Measurements from ENCODE around the gene PAF1.

PAF1 gene

DNA sequence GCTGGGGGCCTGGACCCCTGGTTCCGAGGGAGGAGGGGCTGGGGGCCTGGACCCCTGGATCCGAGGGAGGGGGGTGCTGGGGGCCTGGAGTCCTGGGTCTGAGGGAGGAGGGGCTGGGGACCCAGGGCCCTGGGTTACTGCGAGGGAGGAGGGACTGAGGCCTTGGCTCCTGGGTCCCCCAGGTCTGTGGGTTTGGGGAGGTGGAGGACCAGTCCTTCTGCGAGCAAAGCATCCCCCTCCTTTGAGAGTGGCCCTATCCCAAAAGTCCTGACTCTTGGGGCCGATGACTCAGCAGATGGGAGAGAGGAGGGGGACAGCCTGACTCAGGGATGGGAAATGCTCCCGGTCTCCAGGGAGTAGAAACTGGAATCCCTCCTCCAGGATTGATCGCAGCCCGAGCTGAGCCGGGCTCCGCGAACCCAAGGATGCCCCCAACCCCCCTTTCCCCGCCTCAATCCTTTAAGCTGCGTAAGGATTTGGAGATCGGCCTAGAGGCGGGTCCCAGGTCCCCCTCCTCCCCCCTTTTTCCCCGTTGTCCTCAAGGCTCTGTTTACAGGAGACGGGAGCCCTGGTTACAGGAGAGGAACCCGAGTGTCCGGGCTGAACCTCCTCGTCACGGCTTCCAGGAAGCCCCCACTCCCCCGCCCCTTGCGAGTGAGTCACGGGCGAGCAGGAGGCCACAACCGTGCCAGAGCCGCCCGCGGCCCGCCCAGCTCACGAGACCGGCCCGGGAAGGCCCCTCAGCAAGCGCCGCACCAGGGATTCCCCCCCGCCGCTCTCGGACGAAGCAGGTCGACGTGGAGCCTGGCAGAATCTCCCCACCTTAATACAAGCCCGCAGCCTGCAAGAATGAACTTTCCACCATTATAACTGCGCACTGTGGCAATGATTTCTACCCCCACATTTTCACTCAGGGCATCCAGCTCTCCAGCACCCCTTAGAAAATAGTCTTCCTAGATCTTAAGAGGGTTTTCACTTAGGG, 12.7 kb upstream of the PAF1 start:
- Histone ChIP-seq H3K27ac (ENCODE audit: low read depth, low read length) (peak overlapping the region; percentile 97), H3K9me3 (ENCODE audit: control insufficient read depth, insufficient read depth, low read depth, low read length) (no peaks in the 10 kb centered on the region), H3K4me1 (ENCODE audit: control insufficient read depth, insufficient read depth, low read length) (peaks cover 48% of the 10 kb centered on the region), H3K4me3 (ENCODE audit: low read depth, low read length) (peak overlapping the region; percentile 65), H3K27me3 (ENCODE audit: control insufficient read depth, insufficient read depth, low read length) (no peaks in the 10 kb centered on the region), H3K9ac (ENCODE audit: low read length) (peak overlapping the region; percentile 94), H3K36me3 (ENCODE audit: control insufficient read depth, insufficient read depth, low read length) (peaks cover 4% of the 10 kb centered on the region; the same call in 1 of the 2 replicates)

DNA sequence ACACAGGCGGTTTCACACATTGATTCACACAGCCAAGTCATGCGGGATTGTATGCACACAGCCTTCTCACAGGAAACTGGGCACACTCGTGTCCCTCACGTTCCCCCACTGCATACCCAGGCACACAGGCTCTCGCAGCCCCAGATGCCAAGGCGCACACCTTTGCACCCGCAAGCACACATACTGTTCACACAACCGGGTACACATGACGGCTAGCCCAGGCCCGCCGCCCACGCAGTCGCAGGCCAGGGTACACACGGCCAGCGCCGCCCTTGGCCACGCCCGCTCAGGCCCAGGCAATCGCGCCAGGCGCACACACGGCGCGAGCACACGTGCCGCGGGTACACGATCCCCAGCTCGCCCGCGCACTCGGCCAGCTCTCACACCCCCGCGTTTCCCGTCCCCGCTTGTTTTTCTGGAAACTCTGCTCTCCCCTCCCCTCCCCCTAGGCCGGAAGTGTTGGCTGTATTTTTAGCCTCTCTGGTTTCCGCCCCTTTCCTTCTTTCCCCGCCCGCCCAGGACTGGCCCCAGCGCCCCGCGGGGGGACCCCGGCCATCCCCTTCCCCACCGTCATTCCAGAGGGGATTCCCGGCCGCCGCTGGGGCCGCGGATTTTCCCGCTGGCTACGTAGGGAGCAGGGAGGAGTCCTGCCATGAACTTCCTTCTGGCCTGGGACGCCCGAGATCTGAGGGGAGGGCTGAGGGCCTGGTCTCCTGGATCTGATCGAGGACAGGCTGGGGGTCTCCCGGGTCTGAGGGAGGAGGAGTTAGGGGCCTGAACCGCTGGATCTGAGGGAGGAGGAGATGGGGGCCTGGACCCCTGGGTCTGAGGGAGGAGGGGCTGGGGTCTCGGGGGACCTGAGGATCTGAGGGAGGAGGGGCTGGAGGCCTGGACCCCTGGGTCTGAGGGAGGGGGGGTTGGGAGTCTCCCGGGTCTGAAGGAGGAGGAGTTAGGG, 11.7 kb upstream of the PAF1 start:
- Histone ChIP-seq H3K36me3 (ENCODE audit: control insufficient read depth, insufficient read depth, low read length) (peaks cover 6% of the 10 kb centered on the region; the same call in 1 of the 2 replicates), H3K4me1 (ENCODE audit: control insufficient read depth, insufficient read depth, low read length) (peaks cover 48% of the 10 kb centered on the region), H3K9ac (ENCODE audit: low read length) (peak overlapping the region; percentile 94), H3K27ac (ENCODE audit: low read depth, low read length) (peak overlapping the region; percentile 97), H3K4me3 (ENCODE audit: low read depth, low read length) (peak overlapping the region; percentile 65), H3K27me3 (ENCODE audit: control insufficient read depth, insufficient read depth, low read length) (no peaks in the 10 kb centered on the region), H3K9me3 (ENCODE audit: control insufficient read depth, insufficient read depth, low read depth, low read length) (no peaks in the 10 kb centered on the region)

DNA sequence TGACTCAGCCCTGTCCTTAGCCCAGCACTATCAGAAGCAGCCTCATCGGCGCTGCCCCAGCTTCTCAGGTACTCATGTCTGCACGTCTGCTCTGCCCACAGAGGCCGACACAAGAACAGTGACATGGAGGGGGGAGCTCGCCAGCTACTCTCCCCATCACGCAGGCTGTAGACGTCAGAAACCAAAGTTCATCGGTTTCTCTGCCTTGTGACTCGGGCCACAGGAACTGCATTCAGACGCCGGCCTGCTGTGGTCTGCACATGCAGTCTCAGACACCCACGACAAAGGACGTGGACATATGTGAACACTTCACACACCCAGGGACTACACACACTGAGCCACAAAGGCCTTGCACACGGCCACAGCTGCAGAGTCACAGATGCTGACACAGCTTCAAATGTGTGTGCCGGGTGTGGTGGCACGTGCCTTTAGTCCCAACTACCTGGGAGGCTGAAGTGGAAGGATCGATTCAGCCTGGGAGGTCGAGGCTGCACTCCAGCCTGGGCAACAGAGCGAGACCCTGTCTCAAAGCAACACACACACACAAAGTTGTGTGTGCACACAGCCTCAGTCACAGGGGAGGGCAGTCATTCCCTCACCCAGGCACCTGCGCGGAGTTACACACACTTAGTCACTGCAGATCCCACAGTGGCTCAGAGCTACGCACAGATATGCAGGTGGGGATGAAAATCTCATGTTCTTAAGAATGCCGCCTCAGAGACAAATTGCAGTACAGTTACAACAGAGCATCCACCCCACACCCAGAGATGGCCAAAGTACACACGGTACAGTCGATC, 10.8 kb upstream of the PAF1 start:
- Histone ChIP-seq H3K27me3 (ENCODE audit: control insufficient read depth, insufficient read depth, low read length) (no peaks in the 10 kb centered on the region), H3K4me3 (ENCODE audit: low read depth, low read length) (peak overlapping the region; percentile 65), H3K27ac (ENCODE audit: low read depth, low read length) (peak overlapping the region; percentile 97; the same call in 1 of the 2 replicates), H3K4me1 (ENCODE audit: control insufficient read depth, insufficient read depth, low read length) (peaks cover 48% of the 10 kb centered on the region), H3K36me3 (ENCODE audit: control insufficient read depth, insufficient read depth, low read length) (peaks cover 11% of the 10 kb centered on the region), H3K9me3 (ENCODE audit: control insufficient read depth, insufficient read depth, low read depth, low read length) (no peaks in the 10 kb centered on the region), H3K9ac (ENCODE audit: low read length) (peak overlapping the region; percentile 94)

DNA sequence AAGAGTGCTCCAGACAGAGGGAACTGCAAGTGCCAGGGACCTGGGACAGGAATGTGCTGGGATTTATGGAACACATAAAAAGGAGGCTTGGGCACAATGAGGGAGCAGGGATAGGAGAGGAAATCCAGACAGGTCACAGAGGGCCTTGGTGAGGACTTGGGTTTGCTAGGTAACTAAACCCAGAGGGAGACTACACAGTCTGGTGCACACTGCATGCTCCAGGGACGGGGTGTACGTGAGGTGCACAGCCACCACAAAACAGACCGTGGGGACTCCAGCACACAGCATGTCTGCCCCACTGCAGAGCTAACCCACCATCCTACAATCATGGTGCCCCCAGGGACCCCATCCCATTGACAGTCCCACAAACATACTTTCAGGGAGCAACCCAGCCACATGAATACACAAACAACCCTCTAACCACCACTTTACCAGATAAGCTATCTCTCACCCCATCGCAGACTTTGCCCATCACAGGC, 10.2 kb upstream of the PAF1 start:
- H3K27ac ChIP-seq (ENCODE audit: low read depth, low read length), result peak overlapping the region; percentile 10; the same call in 1 of the 2 replicates
- H3K4me1 ChIP-seq (ENCODE audit: control insufficient read depth, insufficient read depth, low read length), result peaks cover 45% of the 10 kb centered on the region
- no peak overlapping the region for H3K4me3 ChIP-seq (ENCODE audit: low read depth, low read length)

DNA sequence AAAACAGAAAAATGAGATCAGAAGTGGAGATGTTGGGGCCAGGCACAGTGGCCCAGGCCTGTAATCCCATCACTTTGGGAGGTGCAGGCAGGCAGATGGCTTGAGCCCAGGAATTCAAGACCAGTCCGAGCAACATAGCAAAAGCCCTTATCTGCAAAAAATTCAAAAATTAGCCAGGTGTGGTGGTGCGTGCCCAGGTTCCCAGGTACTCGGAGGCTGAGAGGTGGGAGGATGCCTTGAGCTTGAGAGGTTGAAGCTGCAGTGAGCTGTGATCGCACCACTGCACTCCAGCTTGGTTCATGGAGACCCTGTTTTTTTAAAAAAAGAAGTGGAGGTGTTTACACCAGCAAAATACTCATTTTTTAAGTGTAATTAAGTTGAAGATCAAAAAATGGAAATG, 9.2 kb upstream of the PAF1 start:
- Histone ChIP-seq H3K4me3 (ENCODE audit: low read depth, low read length) (no peak overlapping the region), H3K9me3 (ENCODE audit: control insufficient read depth, insufficient read depth, low read depth, low read length) (no peaks in the 10 kb centered on the region), H3K27me3 (ENCODE audit: control insufficient read depth, insufficient read depth, low read length) (no peaks in the 10 kb centered on the region), H3K4me1 (ENCODE audit: control insufficient read depth, insufficient read depth, low read length) (peaks cover 37% of the 10 kb centered on the region), H3K9ac (ENCODE audit: low read length) (no peak overlapping the region), H3K36me3 (ENCODE audit: control insufficient read depth, insufficient read depth, low read length) (peaks cover 17% of the 10 kb centered on the region), H3K27ac (ENCODE audit: low read depth, low read length) (no peak overlapping the region)

More for the DNA sequence above, 10.2 kb upstream of the PAF1 start:
- peak overlapping the region; percentile 94 for H3K9ac ChIP-seq (ENCODE audit: low read length)
- H3K9me3 ChIP-seq (ENCODE audit: control insufficient read depth, insufficient read depth, low read depth, low read length), result no peaks in the 10 kb centered on the region
- peaks cover 11% of the 10 kb centered on the region for H3K36me3 ChIP-seq (ENCODE audit: control insufficient read depth, insufficient read depth, low read length)
- H3K27me3 ChIP-seq (ENCODE audit: control insufficient read depth, insufficient read depth, low read length), result no peaks in the 10 kb centered on the region

DNA sequence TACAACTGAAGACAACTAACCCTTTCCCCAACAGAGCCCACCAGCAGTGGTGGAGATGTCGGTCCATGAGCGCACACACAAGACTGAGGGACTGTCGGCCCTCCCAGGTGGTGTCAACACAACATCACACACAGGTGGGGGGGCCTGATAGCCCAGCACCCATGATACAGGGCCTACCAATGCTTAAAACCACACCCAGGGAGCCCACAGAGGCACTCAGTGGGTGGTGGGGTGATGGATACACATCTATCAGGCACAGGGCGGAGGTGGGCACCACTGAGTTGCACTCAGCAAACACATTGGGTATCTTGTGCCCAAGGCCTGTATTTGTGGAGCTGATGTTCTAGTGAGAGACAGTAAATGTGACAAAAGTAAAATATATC, 8.8 kb upstream of the PAF1 start:
- no peaks in the 10 kb centered on the region for H3K9me3 ChIP-seq (ENCODE audit: control insufficient read depth, insufficient read depth, low read depth, low read length)
- peaks cover 21% of the 10 kb centered on the region for H3K36me3 ChIP-seq (ENCODE audit: control insufficient read depth, insufficient read depth, low read length)
- no peak overlapping the region for H3K27ac ChIP-seq (ENCODE audit: low read depth, low read length)
- H3K4me1 ChIP-seq (ENCODE audit: control insufficient read depth, insufficient read depth, low read length), result peaks cover 33% of the 10 kb centered on the region
- H3K9ac ChIP-seq (ENCODE audit: low read length), result no peak overlapping the region
- H3K4me3 ChIP-seq (ENCODE audit: low read depth, low read length), result no peak overlapping the region
- H3K27me3 ChIP-seq (ENCODE audit: control insufficient read depth, insufficient read depth, low read length), result no peaks in the 10 kb centered on the region

DNA sequence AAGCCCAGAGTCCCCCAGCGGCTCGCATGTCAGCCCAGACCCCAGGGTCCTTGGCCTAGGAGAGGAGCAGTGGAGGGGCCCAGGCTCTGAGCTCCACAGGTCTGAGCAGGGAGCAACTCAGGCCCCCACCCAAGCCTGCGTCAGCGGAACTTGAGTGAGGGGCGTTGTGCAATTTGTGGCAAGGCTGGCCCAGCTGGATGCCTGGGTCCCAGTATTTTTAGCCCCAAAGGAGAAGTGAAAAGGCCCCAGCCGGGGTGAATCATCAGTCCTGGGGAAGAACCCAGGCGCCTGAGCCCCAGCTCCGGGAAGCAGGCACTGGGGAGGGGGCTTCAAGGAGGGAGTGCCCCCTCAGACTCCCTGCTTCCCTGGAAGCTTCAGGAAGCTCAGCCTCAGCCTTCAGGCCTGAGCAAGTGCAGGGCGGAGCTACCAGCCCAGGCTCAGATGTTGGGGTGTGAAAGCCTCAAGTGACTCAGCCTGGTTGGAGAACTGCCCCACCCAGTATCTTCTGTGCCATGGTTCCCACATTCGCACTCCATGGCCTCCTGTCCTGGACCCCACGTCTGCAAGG, 7.5 kb upstream of the PAF1 start:
- peak overlapping the region; percentile 9 for H3K9ac ChIP-seq (ENCODE audit: low read length)
- peak overlapping the region; percentile 41; the same call in 1 of the 2 replicates for H3K27ac ChIP-seq (ENCODE audit: low read depth, low read length)
- no peak overlapping the region for H3K4me3 ChIP-seq (ENCODE audit: low read depth, low read length)
- H3K27me3 ChIP-seq (ENCODE audit: control insufficient read depth, insufficient read depth, low read length), result no peaks in the 10 kb centered on the region
- H3K9me3 ChIP-seq (ENCODE audit: control insufficient read depth, insufficient read depth, low read depth, low read length), result no peaks in the 10 kb centered on the region
- peaks cover 28% of the 10 kb centered on the region for H3K4me1 ChIP-seq (ENCODE audit: control insufficient read depth, insufficient read depth, low read length)
- H3K36me3 ChIP-seq (ENCODE audit: control insufficient read depth, insufficient read depth, low read length), result peaks cover 29% of the 10 kb centered on the region

DNA sequence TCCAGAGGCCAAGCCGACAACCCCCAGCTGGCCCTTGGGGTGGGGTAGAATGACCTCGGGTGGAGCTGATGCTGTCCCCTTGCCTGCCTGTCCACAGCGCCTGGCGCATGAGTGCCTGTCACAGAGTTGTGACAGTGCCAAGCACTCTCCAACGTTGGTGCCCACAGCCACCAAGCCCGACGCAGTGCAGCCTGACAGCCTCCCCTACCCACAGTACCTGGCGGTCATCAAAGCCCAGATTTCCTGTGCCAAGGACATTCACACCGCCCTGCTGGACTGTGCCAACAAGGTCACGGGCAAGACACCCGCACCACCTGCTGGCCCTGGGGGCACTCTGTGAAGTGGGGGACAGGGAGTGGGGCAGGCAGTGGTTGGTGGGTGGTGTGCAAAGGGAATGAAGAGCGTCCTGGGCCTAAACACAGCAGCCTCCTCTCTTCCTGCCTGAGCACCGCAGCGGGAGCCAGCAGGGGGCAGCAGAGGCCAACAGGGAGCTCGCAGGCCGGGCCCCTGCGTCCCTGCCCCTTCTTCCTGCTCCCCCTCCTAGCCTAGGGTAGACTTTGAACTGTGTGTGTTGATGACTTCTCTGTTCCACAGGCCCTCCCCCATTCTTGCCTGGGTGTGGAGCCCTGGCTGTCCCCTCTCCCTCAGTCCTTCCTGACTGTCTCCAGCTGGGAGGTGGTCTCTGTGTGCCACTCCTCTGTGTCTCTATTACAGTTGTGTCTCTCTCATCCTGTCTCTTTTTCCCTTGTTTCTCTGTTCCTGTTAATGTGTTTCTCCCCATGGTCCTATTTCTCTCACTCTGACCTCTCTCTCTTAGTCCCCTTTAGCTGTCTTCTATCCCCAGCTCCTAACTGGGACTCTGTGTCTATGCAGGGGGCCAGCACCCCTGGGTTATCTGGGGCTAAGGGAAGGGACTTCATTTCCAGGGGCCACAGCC, 6.7 kb upstream of the PAF1 start:
- peaks cover 28% of the 10 kb centered on the region for H3K4me1 ChIP-seq (ENCODE audit: control insufficient read depth, insufficient read depth, low read length)
- H3K27ac ChIP-seq (ENCODE audit: low read depth, low read length), result peak overlapping the region; percentile 41; the same call in 1 of the 2 replicates
- H3K27me3 ChIP-seq (ENCODE audit: control insufficient read depth, insufficient read depth, low read length), result no peaks in the 10 kb centered on the region
- peaks cover 31% of the 10 kb centered on the region for H3K36me3 ChIP-seq (ENCODE audit: control insufficient read depth, insufficient read depth, low read length)
- no peaks in the 10 kb centered on the region for H3K9me3 ChIP-seq (ENCODE audit: control insufficient read depth, insufficient read depth, low read depth, low read length)
- 0 out of 2 replicates have a peak overlapping the region, but pooled peaks have one; percentile 13 for H3K4me3 ChIP-seq (ENCODE audit: low read depth, low read length)
- H3K9ac ChIP-seq (ENCODE audit: low read length), result peak overlapping the region; percentile 9

DNA sequence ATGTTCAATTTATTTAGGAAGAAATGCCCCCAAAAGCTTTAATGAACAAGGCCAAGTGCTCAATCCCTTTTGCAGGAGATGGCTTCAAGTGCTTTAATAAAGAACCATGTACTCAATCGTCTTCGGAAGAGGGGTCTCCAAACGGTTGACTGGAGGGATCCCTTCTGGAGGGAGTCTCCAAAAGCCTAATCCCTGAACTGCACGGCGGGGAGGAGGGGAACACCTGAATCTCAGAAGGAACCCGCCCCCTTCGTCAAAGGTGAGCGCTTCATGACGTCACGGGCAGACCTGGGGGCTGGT, 505 bp downstream of the PAF1 start:
- Histone ChIP-seq H3K36me3 (ENCODE audit: control insufficient read depth, insufficient read depth, low read length) (peaks cover 59% of the 10 kb centered on the region), H3K27me3 (ENCODE audit: control insufficient read depth, insufficient read depth, low read length) (no peaks in the 10 kb centered on the region), H3K4me1 (ENCODE audit: control insufficient read depth, insufficient read depth, low read length) (peaks cover 5% of the 10 kb centered on the region; the same call in 1 of the 2 replicates)

More for the DNA sequence above, 505 bp downstream of the PAF1 start:
- Histone ChIP-seq H3K27ac (ENCODE audit: low read depth, low read length) (peak overlapping the region; percentile 85), H3K9ac (ENCODE audit: low read length) (peak overlapping the region; percentile 93), H3K4me3 (ENCODE audit: low read depth, low read length) (peak overlapping the region; percentile 71), H3K9me3 (ENCODE audit: control insufficient read depth, insufficient read depth, low read depth, low read length) (no peaks in the 10 kb centered on the region)

Measured in HUES6 (cell line).